ENCODE data around the gene CNOT6. TPM values are rescaled to one million over a fixed set of nuclear protein-coding genes. Genes with fewer than 3 reads are reported as not detected.

CNOT6 gene
- total RNA-seq, 1 experiment from 2014 or later, result 48.8 TPM

DNA sequence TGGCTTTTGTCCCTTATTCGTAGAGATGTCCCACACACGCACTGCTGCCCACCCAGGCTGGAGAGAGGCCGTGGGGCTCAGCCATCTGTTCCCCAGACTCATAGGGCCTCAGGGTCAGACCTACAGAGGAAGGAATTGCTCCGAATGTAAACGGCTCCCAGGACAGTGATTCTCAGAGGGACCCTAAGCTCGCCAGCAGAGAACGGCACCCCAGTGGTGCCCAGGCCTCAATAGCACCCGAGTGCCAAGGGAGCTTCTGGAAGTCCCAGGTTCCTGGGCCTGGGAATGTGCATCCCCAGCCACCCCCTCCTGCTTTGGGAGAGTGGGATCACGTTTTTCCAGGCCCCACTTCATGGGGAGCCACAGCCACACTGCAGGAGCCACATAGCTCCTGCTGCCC lies 32.9 kb upstream of the CNOT6 start:
- intact Hi-C loops (cut with micrococcal nuclease; ENCODE audit: unreplicated experiment), result no loop called here
- Histone ChIP-seq H3K27me3 (ENCODE audit: insufficient read depth, low read depth) (no peaks in the 10 kb centered on the region), H3K27ac (no peak overlapping the region), H3K4me3 (no peak overlapping the region), H3F3A (ENCODE audit: insufficient read depth, low read depth) (no peaks in the 10 kb centered on the region), H2AFZ (no peak overlapping the region), H3K9me3 (ENCODE audit: insufficient read depth, low read depth) (no peaks in the 10 kb centered on the region), H4K20me1 (ENCODE audit: insufficient read depth) (no peaks in the 10 kb centered on the region), H3K36me3 (ENCODE audit: low read depth) (no peaks in the 10 kb centered on the region), H3K4me2 (no peak overlapping the region), H3K4me1 (replicated peaks; ENCODE audit: insufficient read depth) (no peaks in the 10 kb centered on the region), H3K79me2 (ENCODE audit: low read depth) (no peaks in the 10 kb centered on the region), H3K9me2 (ENCODE audit: insufficient read depth) (no peaks in the 10 kb centered on the region)
- no peak for DNase-seq
- BruUV-seq (replicated peaks), result no TSS peak
- CTCF ChIA-PET, result interaction anchor here (0.5 to 0.6 kb wide), 2 partner anchors 9 to 53 kb away, joined by 3 to 9 read pairs; no protein-coding TSS in a partner anchor
- no peak for TF ChIP-seq EZH2 (IDR thresholded peaks at IDR 0.05; ENCODE audit: low read depth)
- TF ChIP-seq, protein P1, sequence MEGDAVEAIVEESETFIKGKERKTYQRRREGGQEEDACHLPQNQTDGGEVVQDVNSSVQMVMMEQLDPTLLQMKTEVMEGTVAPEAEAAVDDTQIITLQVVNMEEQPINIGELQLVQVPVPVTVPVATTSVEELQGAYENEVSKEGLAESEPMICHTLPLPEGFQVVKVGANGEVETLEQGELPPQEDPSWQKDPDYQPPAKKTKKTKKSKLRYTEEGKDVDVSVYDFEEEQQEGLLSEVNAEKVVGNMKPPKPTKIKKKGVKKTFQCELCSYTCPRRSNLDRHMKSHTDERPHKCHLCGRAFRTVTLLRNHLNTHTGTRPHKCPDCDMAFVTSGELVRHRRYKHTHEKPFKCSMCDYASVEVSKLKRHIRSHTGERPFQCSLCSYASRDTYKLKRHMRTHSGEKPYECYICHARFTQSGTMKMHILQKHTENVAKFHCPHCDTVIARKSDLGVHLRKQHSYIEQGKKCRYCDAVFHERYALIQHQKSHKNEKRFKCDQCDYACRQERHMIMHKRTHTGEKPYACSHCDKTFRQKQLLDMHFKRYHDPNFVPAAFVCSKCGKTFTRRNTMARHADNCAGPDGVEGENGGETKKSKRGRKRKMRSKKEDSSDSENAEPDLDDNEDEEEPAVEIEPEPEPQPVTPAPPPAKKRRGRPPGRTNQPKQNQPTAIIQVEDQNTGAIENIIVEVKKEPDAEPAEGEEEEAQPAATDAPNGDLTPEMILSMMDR (conservative IDR thresholded peaks at IDR 0.05), result no peak
- POLR2A ChIA-PET (ENCODE audit: unreplicated experiment), result no interaction called here

- intact Hi-C loops (cut with micrococcal nuclease; ENCODE audit: unreplicated experiment), result no loop called here
- Histone ChIP-seq H3K9me2 (ENCODE audit: insufficient read depth) (no peaks in the 10 kb centered on the region), H3K36me3 (ENCODE audit: low read depth) (no peaks in the 10 kb centered on the region), H4K20me1 (ENCODE audit: insufficient read depth) (no peaks in the 10 kb centered on the region), H3K9me3 (ENCODE audit: insufficient read depth, low read depth) (no peaks in the 10 kb centered on the region), H3K4me1 (replicated peaks; ENCODE audit: insufficient read depth) (no peaks in the 10 kb centered on the region; the same call in 1 of the 2 replicates), H3K27ac (no peak overlapping the region), H3K4me2 (no peak overlapping the region), H3K79me2 (ENCODE audit: low read depth) (no peaks in the 10 kb centered on the region), H3F3A (ENCODE audit: insufficient read depth, low read depth) (no peaks in the 10 kb centered on the region), H3K27me3 (ENCODE audit: insufficient read depth, low read depth) (no peaks in the 10 kb centered on the region), H3K4me3 (no peak overlapping the region), H2AFZ (no peak overlapping the region)
- BruUV-seq (replicated peaks), result no TSS peak
- POLR2A ChIA-PET (ENCODE audit: unreplicated experiment), result no interaction called here
- CTCF ChIA-PET, result no interaction called here
- TF ChIP-seq, protein P1 (conservative IDR thresholded peaks at IDR 0.05), result no peak
- no peak for TF ChIP-seq EZH2 (IDR thresholded peaks at IDR 0.05; ENCODE audit: low read depth)
- DNase-seq, result no peak
These were observed 30.8 kb upstream of the CNOT6 start for GRCh38 chr5:180463216-180463900.

GRCh38 chr5:180463916-180464602 lies 30.1 kb upstream of the CNOT6 start:
- H3F3A ChIP-seq (ENCODE audit: insufficient read depth, low read depth), result no peaks in the 10 kb centered on the region
- no peak overlapping the region for H3K4me2 ChIP-seq
- intact Hi-C loops (cut with micrococcal nuclease; ENCODE audit: unreplicated experiment), result no loop called here
- TF ChIP-seq, protein P1 (conservative IDR thresholded peaks at IDR 0.05), result no peak
- TF ChIP-seq EZH2 (IDR thresholded peaks at IDR 0.05; ENCODE audit: low read depth), result no peak
- no peaks in the 10 kb centered on the region for H3K79me2 ChIP-seq (ENCODE audit: low read depth)
- H4K20me1 ChIP-seq (ENCODE audit: insufficient read depth), result no peaks in the 10 kb centered on the region
- no TSS peak for BruUV-seq (replicated peaks)
- no peaks in the 10 kb centered on the region; the same call in 1 of the 2 replicates for H3K4me1 ChIP-seq (replicated peaks; ENCODE audit: insufficient read depth)
- ChIA-PET POLR2A (ENCODE audit: unreplicated experiment) (interaction anchor here (0.6 kb wide), 1 partner anchor 175 kb away, joined by 5 read pairs; no protein-coding TSS in a partner anchor), CTCF (no interaction called here)
- H2AFZ ChIP-seq, result no peak overlapping the region
- H3K36me3 ChIP-seq (ENCODE audit: low read depth), result no peaks in the 10 kb centered on the region
- H3K9me3 ChIP-seq (ENCODE audit: insufficient read depth, low read depth), result no peaks in the 10 kb centered on the region
- no peak overlapping the region for H3K4me3 ChIP-seq
- no peaks in the 10 kb centered on the region for H3K27me3 ChIP-seq (ENCODE audit: insufficient read depth, low read depth)
- H3K9me2 ChIP-seq (ENCODE audit: insufficient read depth), result no peaks in the 10 kb centered on the region
- no peak overlapping the region for H3K27ac ChIP-seq
- DNase-seq, result no peak
